IMR-90 (cell line): ENCODE results near the gene GAS7. TPM values are rescaled to one million over a fixed set of nuclear protein-coding genes. Genes with fewer than 3 reads are reported as not detected.
A peak's percentile ranks its signal among the peaks of the same experiment; 100 is the strongest.

ENCODE experiments used
- ATAC-seq: fragments of 200-7000 bp; cut with Tn5 transposase; 2 replicates; pipeline ENCODE4 v1.9.1; 2020; ENCODE audit warnings: low read depth, mild to moderate bottlenecking, moderate library complexity
- BruUV-seq: library from RNA; stranded (reverse); fragments of 400-500 nt; replicated peaks from 2 replicates; lab custom pipeline; 2021; lab: Mats Ljungman, UMichigan
- CTCF ChIA-PET: fragments of 300-600 bp; formaldehyde crosslinking; extraction: SDS; loops from one replicate; lab custom pipeline; 2021; ENCODE audit warnings: antibody characterized with exemption; lab: Yijun Ruan, JAX
- POLR2A ChIA-PET: fragments of 300-600 bp; sonication (Branson Sonifier 250); formaldehyde crosslinking; loops from one replicate; lab custom pipeline; 2022; ENCODE audit warnings: antibody characterized with exemption; ENCODE audit not compliant: unreplicated experiment; lab: Charles Lee
- DNase-seq: peaks from one replicate; pipeline ENCODE4 v3.0.0; 2013
- H2AFZ ChIP-seq: replicated peaks from 2 replicates; pipeline ENCODE3; 2013; ENCODE audit warnings: low read length, mild to moderate bottlenecking; ENCODE audit not compliant: poor library complexity
- H2AK5ac ChIP-seq: 2 replicates; pipeline ENCODE4 v1.6.1; 2013; ENCODE audit warnings: low read depth, low read length, inconsistent platforms
- H2AK9ac ChIP-seq: replicated peaks from 2 replicates; pipeline ENCODE3; 2013; ENCODE audit warnings: mild to moderate bottlenecking, low read depth, low read length, moderate library complexity; ENCODE audit not compliant: poor library complexity
- H2BK120ac ChIP-seq: 2 replicates; pipeline ENCODE4 v1.6.1; 2013; ENCODE audit warnings: low read depth, low read length, inconsistent platforms
- H2BK15ac ChIP-seq: 3 replicates; pipeline ENCODE4 v1.6.1; 2013; ENCODE audit warnings: low read depth, low read length, inconsistent platforms
- H2BK20ac ChIP-seq: 2 replicates; pipeline ENCODE4 v1.6.1; 2013; ENCODE audit warnings: low read depth, mild to moderate bottlenecking, inconsistent platforms, low read length, moderate library complexity
- H2BK5ac ChIP-seq: 2 replicates; pipeline ENCODE4 v1.6.1; 2013; ENCODE audit warnings: mild to moderate bottlenecking, low read depth, low read length, inconsistent platforms; ENCODE audit not compliant: poor library complexity, severe bottlenecking
- H3K14ac ChIP-seq: replicated peaks from 2 replicates; pipeline ENCODE4 v1.6.1; 2013; ENCODE audit warnings: low read depth, low read length, inconsistent platforms
- H3K18ac ChIP-seq: 2 replicates; pipeline ENCODE4 v1.6.1; 2013; ENCODE audit warnings: low read depth, low read length, control low read depth
- H3K23ac ChIP-seq: 2 replicates; pipeline ENCODE4 v1.6.1; 2013; ENCODE audit warnings: low read depth, low read length, inconsistent platforms
- H3K27ac ChIP-seq: 2 replicates; pipeline ENCODE4 v1.5.1; 2013; ENCODE audit warnings: mild to moderate bottlenecking, control low read depth, low read length; ENCODE audit not compliant: insufficient read depth
- H3K27me3 ChIP-seq: 2 replicates; pipeline ENCODE4 v1.6.1; 2013; ENCODE audit warnings: low read length; ENCODE audit not compliant: control insufficient read depth, insufficient read depth
- H3K36me3 ChIP-seq: 2 replicates; pipeline ENCODE4 v1.6.1; 2013; ENCODE audit warnings: low read length, mixed read lengths; ENCODE audit not compliant: control insufficient read depth, insufficient read depth
- H3K4ac ChIP-seq: 2 replicates; pipeline ENCODE4 v1.6.1; 2013; ENCODE audit warnings: low read depth, low read length, inconsistent platforms
- H3K4me1 ChIP-seq: 2 replicates; pipeline ENCODE4 v1.6.1; 2013; ENCODE audit warnings: low read length, mixed read lengths; ENCODE audit not compliant: control insufficient read depth, insufficient read depth
- H3K4me2 ChIP-seq: 2 replicates; pipeline ENCODE4 v1.6.1; 2013; ENCODE audit warnings: low read depth, mild to moderate bottlenecking, control low read depth, low read length, moderate library complexity
- H3K4me3 ChIP-seq: 2 replicates; pipeline ENCODE4 v1.5.1; 2013; ENCODE audit warnings: low read depth, mild to moderate bottlenecking, control low read depth, low read length, moderate library complexity; ENCODE audit not compliant: insufficient read depth
- H3K56ac ChIP-seq: 2 replicates; pipeline ENCODE4 v1.6.1; 2013; ENCODE audit warnings: low read length, inconsistent platforms; ENCODE audit not compliant: insufficient read depth; ENCODE audit errors: extremely low read depth
- H3K79me1 ChIP-seq, 2 experiments: 2 replicates each; pipeline ENCODE4 v1.6.1; 2013; ENCODE audit warnings: low read length in 2 of 2, inconsistent platforms in 1 of 2, low read depth in 1 of 2
- H3K9ac ChIP-seq: 2 replicates; pipeline ENCODE4 v1.6.1; 2013; ENCODE audit warnings: low read depth, low read length, control low read depth
- H3K9me1 ChIP-seq: 2 replicates; pipeline ENCODE4 v1.6.1; 2013; ENCODE audit warnings: low read length, inconsistent platforms; ENCODE audit not compliant: insufficient read depth
- H3K9me3 ChIP-seq: 2 replicates; pipeline ENCODE4 v1.6.1; 2013; ENCODE audit warnings: low read length; ENCODE audit not compliant: control insufficient read depth, insufficient read depth
- H4K20me1 ChIP-seq: 2 replicates; pipeline ENCODE4 v1.6.1; 2013; ENCODE audit warnings: low read length, inconsistent platforms; ENCODE audit not compliant: insufficient read depth
- H4K5ac ChIP-seq: 2 replicates; pipeline ENCODE4 v1.6.1; 2013; ENCODE audit warnings: mild to moderate bottlenecking, low read depth, low read length, control low read depth
- H4K8ac ChIP-seq, 2 experiments: 2 replicates each; pipeline ENCODE4 v1.6.1; 2013; ENCODE audit warnings: low read depth in 2 of 2, low read length in 2 of 2, control low read depth in 1 of 2, inconsistent platforms in 1 of 2
- H4K91ac ChIP-seq: 2 replicates; pipeline ENCODE4 v1.6.1; 2013; ENCODE audit warnings: low read depth, low read length, inconsistent platforms; ENCODE audit not compliant: insufficient read depth
- WGBS, 2 experiments: methylation state at CpG; one replicate each; pipeline versions ENCODE4 v1.1.5 to v1.1.7; 2013; ENCODE audit warnings: missing lambda C conversion rate in 2 of 2; ENCODE audit not compliant: insufficient read length in 1 of 2; ENCODE audit errors: extremely low coverage in 2 of 2; 5-methylcytosine and 5-hydroxymethylcytosine counted together
- dilution Hi-C: fragments of 300-500 bp; cut with HindIII; formaldehyde crosslinking; loops from one replicate; pipeline ENCODE4 v1.14.3; 2018; ENCODE audit warnings: low sequenced_read_pairs; ENCODE audit not compliant: unreplicated experiment
- in situ Hi-C: fragments of 300-500 bp; cut with MboI; formaldehyde crosslinking; loops from 3 replicates; pipeline ENCODE4 v1.14.3; 2019; ENCODE audit warnings: low sequenced_read_pairs, inconsistent platforms, mixed read lengths
- intact Hi-C: fragments of 100-400 bp; cut with micrococcal nuclease; formaldehyde crosslinking; loops from 2 replicates; pipeline ENCODE4 v1.10.0; 2022
- polyA plus RNA-seq, 3 experiments: library from polyadenylated mRNA; depleted of rRNA; stranded (reverse); fragments of >200 nt; gene quantifications; 2 replicates each; pipeline ENCODE4 v1.2.3, GENCODE V29; 2012; ENCODE audit warnings: low replicate concordance in 1 of 3
- total RNA-seq: library from RNA; depleted of rRNA; stranded (reverse); fragments of >200 nt; gene quantifications from 2 replicates; pipeline ENCODE4 v1.2.3, GENCODE V29; 2012
- TF ChIP-seq, protein P1 (sequence below): fragments of 150-350 bp; IDR thresholded peaks from 2 replicates; pipeline ENCODE4 v1.6.1; 2016; ENCODE audit warnings: low read depth, mild to moderate bottlenecking, low read length, moderate library complexity, borderline replicate concordance

GAS7 gene
- total and polyA plus RNA-seq, 2 of the 4 experiments (the other 2 are of a cell fraction), result 4.6 to 5.0 TPM

DNA sequence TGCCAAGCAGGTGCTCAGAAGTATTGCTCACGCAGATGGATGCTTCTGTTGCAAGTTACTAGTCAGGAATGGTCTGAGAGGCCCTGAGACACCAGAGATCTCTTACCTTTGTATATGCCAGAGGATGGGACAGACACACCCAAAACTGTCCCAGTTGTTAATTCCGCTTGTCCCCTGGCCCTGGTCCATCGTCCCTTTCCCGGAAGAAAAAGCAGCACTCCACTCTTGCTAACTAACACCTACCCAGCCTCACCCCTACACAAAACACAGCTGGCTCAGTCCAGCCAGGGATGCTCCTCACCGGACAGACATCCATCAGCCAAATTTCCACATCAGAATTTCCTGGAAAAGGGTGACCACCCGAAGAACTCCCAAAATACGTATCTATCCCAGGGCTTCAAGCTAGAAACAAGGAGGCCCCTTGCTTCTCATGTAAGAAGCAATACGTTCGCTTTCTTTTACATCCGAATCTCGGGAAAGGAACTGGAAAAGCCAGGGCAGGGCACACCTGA, 2.0 kb downstream of the GAS7 start:
- Histone ChIP-seq H2BK20ac (no peak overlapping the region), H4K8ac (no peak overlapping the region), H3K27ac (no peak overlapping the region), H3K9ac (no peak overlapping the region), H3K27me3 (peaks cover 4% of the 10 kb centered on the region), H3K23ac (no peak overlapping the region), H3K4me3 (no peak overlapping the region; the same call in 1 of the 2 replicates), H3K4me1 (peaks cover 13% of the 10 kb centered on the region), H4K91ac (no peak overlapping the region), H3K4ac (no peak overlapping the region), H2BK120ac (no peak overlapping the region), H2AK9ac (no peak overlapping the region), H3K14ac (no peak overlapping the region), H3K56ac (no peak overlapping the region), H3K9me1 (peaks cover 4% of the 10 kb centered on the region; the same call in 1 of the 2 replicates), H2BK15ac (no peak overlapping the region), H2AK5ac (no peak overlapping the region), H3K18ac (no peak overlapping the region), H4K5ac (no peak overlapping the region), H3K36me3 (no peaks in the 10 kb centered on the region), H3K4me2 (peak overlapping the region; percentile 82; the same call in 1 of the 2 replicates), H3K79me1 (peaks cover 0 to 15% of the 10 kb centered on the region in 2 experiments; a peak in 2 of 4 replicates), H4K20me1 (peaks cover 3% of the 10 kb centered on the region; the same call in 1 of the 2 replicates), H2AFZ (no peak overlapping the region), H3K9me3 (peaks cover 6% of the 10 kb centered on the region), H2BK5ac (no peak overlapping the region)
- POLR2A ChIA-PET, result no interaction called here
- dilution Hi-C loops (no loop called here), in situ Hi-C loops (no loop called here), intact Hi-C loops (no loop called here)
- DNase-seq, result no peak
- CTCF ChIA-PET, result no interaction called here
- 89% methylated on average over 3 of the region's 11 CpGs; no CpG with 5 or more reads in 1 of the 2 experiments for WGBS, 2 experiments
- TF ChIP-seq, protein P1, sequence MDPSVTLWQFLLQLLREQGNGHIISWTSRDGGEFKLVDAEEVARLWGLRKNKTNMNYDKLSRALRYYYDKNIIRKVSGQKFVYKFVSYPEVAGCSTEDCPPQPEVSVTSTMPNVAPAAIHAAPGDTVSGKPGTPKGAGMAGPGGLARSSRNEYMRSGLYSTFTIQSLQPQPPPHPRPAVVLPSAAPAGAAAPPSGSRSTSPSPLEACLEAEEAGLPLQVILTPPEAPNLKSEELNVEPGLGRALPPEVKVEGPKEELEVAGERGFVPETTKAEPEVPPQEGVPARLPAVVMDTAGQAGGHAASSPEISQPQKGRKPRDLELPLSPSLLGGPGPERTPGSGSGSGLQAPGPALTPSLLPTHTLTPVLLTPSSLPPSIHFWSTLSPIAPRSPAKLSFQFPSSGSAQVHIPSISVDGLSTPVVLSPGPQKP, result no peak
- no peak for ATAC-seq
- BruUV-seq, result no TSS peak
